ENCODE results near the gene POLR1E.

Gene POLR1E

GRCh38 chr9:37523916-37524315 is 38.2 kb downstream of the POLR1E start:
- H3K4me3 ChIP-seq (ENCODE audit: low read depth, low read length), result no peak overlapping the region
- no peak for TF ChIP-seq CTCF (IDR thresholded peaks at IDR 0.05; ENCODE audit: insufficient read depth, low read length, missing control alignments)
- ChIA-PET POLR2A (no interaction called here), CTCF (no interaction called here)
- DNase-seq (ENCODE audit: low read depth, low spot score), result no peak

- ChIA-PET CTCF (no interaction called here), POLR2A (no interaction called here)
- DNase-seq (ENCODE audit: low read depth, low spot score), result no peak
- no peak for TF ChIP-seq CTCF (IDR thresholded peaks at IDR 0.05; ENCODE audit: insufficient read depth, low read length, missing control alignments)
- H3K4me3 ChIP-seq (ENCODE audit: low read depth, low read length), result no peak overlapping the region
These were observed 43.1 kb downstream of the POLR1E start for GRCh38 chr9:37528652-37529471.

GRCh38 chr9:37531699-37532098 is 46.0 kb downstream of the POLR1E start:
- ChIA-PET CTCF (no interaction called here), POLR2A (no interaction called here)
- DNase-seq (ENCODE audit: low read depth, low spot score), result no peak
- no peak for TF ChIP-seq CTCF (IDR thresholded peaks at IDR 0.05; ENCODE audit: insufficient read depth, low read length, missing control alignments)
- H3K4me3 ChIP-seq (ENCODE audit: low read depth, low read length), result no peak overlapping the region

GRCh38 chr9:37534412-37534811 is 48.7 kb downstream of the POLR1E start:
- no peak for TF ChIP-seq CTCF (IDR thresholded peaks at IDR 0.05; ENCODE audit: insufficient read depth, low read length, missing control alignments)
- POLR2A ChIA-PET, result no interaction called here
- no peak for DNase-seq (ENCODE audit: low read depth, low spot score)
- CTCF ChIA-PET, result no interaction called here
- no peak overlapping the region for H3K4me3 ChIP-seq (ENCODE audit: low read depth, low read length)

- ChIA-PET POLR2A (no interaction called here), CTCF (no interaction called here)
- TF ChIP-seq CTCF (IDR thresholded peaks at IDR 0.05; ENCODE audit: insufficient read depth, low read length, missing control alignments), result no peak
- no peak overlapping the region for H3K4me3 ChIP-seq (ENCODE audit: low read depth, low read length)
- no peak for DNase-seq (ENCODE audit: low read depth, low spot score)
These were observed 49.2 kb downstream of the POLR1E start for GRCh38 chr9:37534901-37535300.

- ChIA-PET POLR2A (no interaction called here), CTCF (no interaction called here)
- DNase-seq (ENCODE audit: low read depth, low spot score), result no peak
- no peak for TF ChIP-seq CTCF (IDR thresholded peaks at IDR 0.05; ENCODE audit: insufficient read depth, low read length, missing control alignments)
- no peak overlapping the region for H3K4me3 ChIP-seq (ENCODE audit: low read depth, low read length)
These were observed 52.4 kb downstream of the POLR1E start for GRCh38 chr9:37538099-37538498.
